GOT3 (cell line): ENCODE results near the gene NPC1.

Experiments
- DNase-seq: peaks from one replicate; lab custom pipeline; 2025; ENCODE audit warnings: mixed read lengths; lab: John Stamatoyannopoulos, UW

The NPC1 gene

GRCh38 chr18:23548275-23548674, 38.0 kb downstream of the NPC1 start:
- no peak for DNase-seq

- DNase-seq = no peak
Measured at GRCh38 chr18:23547846-23548245, 38.5 kb downstream of the NPC1 start.

GRCh38 chr18:23547306-23547705, 39.0 kb downstream of the NPC1 start:
- no peak for DNase-seq

- no peak for DNase-seq
Measured at GRCh38 chr18:23545247-23545789, 41.0 kb downstream of the NPC1 start.

GRCh38 chr18:23542461-23542860, 43.8 kb downstream of the NPC1 start:
- no peak for DNase-seq

- no peak for DNase-seq
Measured at GRCh38 chr18:23541349-23542093, 44.8 kb downstream of the NPC1 start.

GRCh38 chr18:23540867-23541266, 45.4 kb downstream of the NPC1 start:
- DNase-seq = no peak

- no peak for DNase-seq
Measured at GRCh38 chr18:23539911-23540525, 46.3 kb downstream of the NPC1 start.

- DNase-seq = no peak
Measured at GRCh38 chr18:23539296-23539695, 47.0 kb downstream of the NPC1 start.

GRCh38 chr18:23538870-23539269, 47.4 kb downstream of the NPC1 start:
- no peak for DNase-seq

GRCh38 chr18:23538001-23538400, 48.3 kb downstream of the NPC1 start:
- no peak for DNase-seq

GRCh38 chr18:23537274-23537673, 49.0 kb downstream of the NPC1 start:
- no peak for DNase-seq

GRCh38 chr18:23536204-23536603, 50.1 kb downstream of the NPC1 start:
- no peak for DNase-seq

GRCh38 chr18:23534276-23534675, 52.0 kb downstream of the NPC1 start:
- no peak for DNase-seq

- no peak for DNase-seq
Measured at GRCh38 chr18:23532848-23533247, 53.5 kb downstream of the NPC1 start.

- DNase-seq = no peak
Measured at GRCh38 chr18:23531912-23532311, 54.4 kb downstream of the NPC1 start.

- DNase-seq = no peak
Measured at GRCh38 chr18:23530195-23530594, 56.1 kb downstream of the NPC1 start.

GRCh38 chr18:23529604-23530003, 56.7 kb downstream of the NPC1 start:
- DNase-seq = no peak

GRCh38 chr18:23528580-23529472, 57.5 kb downstream of the NPC1 start:
- DNase-seq = no peak

GRCh38 chr18:23526501-23527063, 59.7 kb downstream of the NPC1 start:
- no peak for DNase-seq

GRCh38 chr18:23524213-23524707, 62.0 kb downstream of the NPC1 start:
- DNase-seq = no peak
